Cardiac muscle cell (in vitro differentiated cells and primary cell): ENCODE data around the gene C19orf12. TPM values are rescaled to one million over a fixed set of nuclear protein-coding genes. Genes with fewer than 3 reads are reported as not detected.
"Not testable (repeated sequence)": the region's sequence is repeated elsewhere in the genome, so short reads cannot be mapped to it uniquely, and the experiment has no call there.

ENCODE experiments used
- DNase-seq, 2 donors: peaks; one replicate each; pipeline versions ENCODE4 v3.0.0 to v3.0.0-alpha.2; 2010 to 2017; ENCODE audit warnings: low read depth in 1 of 2, low spot score in 1 of 2
- H3K27ac ChIP-seq: fragments of 200-600 bp; sonication (generic); 2 replicates; pipeline ENCODE4 v1.5.1; 2016
- H3K27me3 ChIP-seq: fragments of 200-600 bp; sonication (generic); 2 replicates; pipeline ENCODE4 v1.6.0; 2016; ENCODE audit warnings: control low read depth
- H3K36me3 ChIP-seq: fragments of 200-600 bp; sonication (generic); 2 replicates; pipeline ENCODE4 v1.5.1; 2016; ENCODE audit warnings: control low read depth
- H3K4me1 ChIP-seq: fragments of 200-600 bp; sonication (generic); 2 replicates; pipeline ENCODE4 v1.8.1; 2017; ENCODE audit warnings: low read depth, mild to moderate bottlenecking, mixed run types
- H3K4me3 ChIP-seq: fragments of 200-600 bp; sonication (generic); 2 replicates; pipeline ENCODE4 v1.5.1; 2016; ENCODE audit warnings: mild to moderate bottlenecking
- H3K9me3 ChIP-seq: fragments of 200-600 bp; sonication (generic); 2 replicates; pipeline ENCODE4 v1.5.1; 2017; ENCODE audit warnings: low read depth, mild to moderate bottlenecking, control low read depth
- polyA plus RNA-seq: library from polyadenylated mRNA; unstranded; fragments of >200 nt; fragmentation: Nextera tagmentation; extraction: Ambion mirVana; gene quantifications from 2 replicates; pipeline ENCODE4 v1.2.1, GENCODE V29; 2016
- total RNA-seq: library from RNA; depleted of rRNA; stranded (reverse); fragments of >200 nt; gene quantifications from 2 replicates; pipeline ENCODE4 v1.2.3, GENCODE V29; 2016
- TF ChIP-seq, protein P1 (sequence below): IDR thresholded peaks from 2 replicates; pipeline ENCODE4 v1.5.1; 2012; ENCODE audit warnings: low read depth, mild to moderate bottlenecking, low read length

The C19orf12 gene
- total and polyA plus RNA-seq, 2 experiments from 2014 or later = 46.2 to 54.7 TPM

DNA sequence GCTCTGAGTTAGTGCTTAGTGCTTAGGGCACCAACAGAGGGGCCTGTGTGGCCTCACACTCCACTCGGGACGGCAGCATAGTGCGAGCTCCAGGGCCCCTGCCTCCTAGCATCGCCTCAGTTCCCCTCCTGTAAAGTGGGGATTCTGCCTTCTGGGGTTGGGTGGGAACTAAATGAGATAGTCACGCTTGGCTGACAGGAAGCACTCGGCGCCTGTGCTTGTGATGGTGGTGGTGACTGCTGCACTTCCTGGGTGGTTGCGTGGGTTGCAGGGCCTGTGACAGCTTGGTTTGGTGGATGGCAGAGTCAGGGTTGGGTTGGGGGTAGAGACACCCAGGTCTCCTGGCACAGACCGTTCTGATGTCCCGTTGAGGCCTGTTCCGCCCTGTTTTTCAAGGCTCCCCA, 42.1 kb downstream of the C19orf12 start:
- H3K27me3 ChIP-seq = no peaks in the 10 kb centered on the region
- DNase-seq = no peak
- no peaks in the 10 kb centered on the region for H3K4me1 ChIP-seq
- TF ChIP-seq, protein P1, sequence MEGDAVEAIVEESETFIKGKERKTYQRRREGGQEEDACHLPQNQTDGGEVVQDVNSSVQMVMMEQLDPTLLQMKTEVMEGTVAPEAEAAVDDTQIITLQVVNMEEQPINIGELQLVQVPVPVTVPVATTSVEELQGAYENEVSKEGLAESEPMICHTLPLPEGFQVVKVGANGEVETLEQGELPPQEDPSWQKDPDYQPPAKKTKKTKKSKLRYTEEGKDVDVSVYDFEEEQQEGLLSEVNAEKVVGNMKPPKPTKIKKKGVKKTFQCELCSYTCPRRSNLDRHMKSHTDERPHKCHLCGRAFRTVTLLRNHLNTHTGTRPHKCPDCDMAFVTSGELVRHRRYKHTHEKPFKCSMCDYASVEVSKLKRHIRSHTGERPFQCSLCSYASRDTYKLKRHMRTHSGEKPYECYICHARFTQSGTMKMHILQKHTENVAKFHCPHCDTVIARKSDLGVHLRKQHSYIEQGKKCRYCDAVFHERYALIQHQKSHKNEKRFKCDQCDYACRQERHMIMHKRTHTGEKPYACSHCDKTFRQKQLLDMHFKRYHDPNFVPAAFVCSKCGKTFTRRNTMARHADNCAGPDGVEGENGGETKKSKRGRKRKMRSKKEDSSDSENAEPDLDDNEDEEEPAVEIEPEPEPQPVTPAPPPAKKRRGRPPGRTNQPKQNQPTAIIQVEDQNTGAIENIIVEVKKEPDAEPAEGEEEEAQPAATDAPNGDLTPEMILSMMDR = no peak
- H3K27ac ChIP-seq = no peak overlapping the region
- no peak overlapping the region for H3K4me3 ChIP-seq
- no peaks in the 10 kb centered on the region for H3K9me3 ChIP-seq
- no peaks in the 10 kb centered on the region for H3K36me3 ChIP-seq

DNA sequence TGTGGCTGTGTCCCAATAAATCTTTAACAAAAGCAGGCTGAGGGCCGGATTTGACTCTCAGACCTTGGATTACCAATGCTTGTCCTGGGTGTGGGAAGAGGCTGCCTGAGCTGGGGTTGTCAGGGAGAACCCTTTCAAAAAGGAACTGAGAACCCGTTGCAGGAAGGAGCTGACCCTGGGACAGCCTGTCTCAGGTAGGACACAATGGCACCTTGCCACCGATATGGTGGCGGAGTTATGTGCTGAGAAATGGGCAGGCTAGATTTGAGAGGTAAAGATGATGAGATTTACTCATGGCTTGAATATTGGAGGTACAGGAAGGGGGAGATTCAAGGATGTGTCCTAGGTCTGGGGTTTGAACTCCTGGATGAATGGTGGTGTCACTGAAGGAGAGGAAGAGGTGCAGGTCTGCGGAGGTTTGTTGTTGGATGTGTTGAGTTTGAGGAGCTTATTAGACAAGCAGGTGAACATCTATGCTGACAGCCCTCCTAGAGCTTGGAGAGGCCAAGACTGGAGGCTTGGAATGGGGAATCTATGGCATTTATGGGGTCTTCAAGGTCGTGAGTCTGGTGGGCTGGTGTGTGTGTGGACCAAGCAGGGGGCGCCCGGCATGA, 42.6 kb downstream of the C19orf12 start:
- no peak for DNase-seq
- no peak overlapping the region for H3K27ac ChIP-seq
- no peaks in the 10 kb centered on the region for H3K9me3 ChIP-seq
- no peaks in the 10 kb centered on the region for H3K36me3 ChIP-seq
- no peak overlapping the region for H3K4me3 ChIP-seq
- H3K27me3 ChIP-seq = no peaks in the 10 kb centered on the region
- no peaks in the 10 kb centered on the region for H3K4me1 ChIP-seq
- TF ChIP-seq, protein P1 = no peak

DNA sequence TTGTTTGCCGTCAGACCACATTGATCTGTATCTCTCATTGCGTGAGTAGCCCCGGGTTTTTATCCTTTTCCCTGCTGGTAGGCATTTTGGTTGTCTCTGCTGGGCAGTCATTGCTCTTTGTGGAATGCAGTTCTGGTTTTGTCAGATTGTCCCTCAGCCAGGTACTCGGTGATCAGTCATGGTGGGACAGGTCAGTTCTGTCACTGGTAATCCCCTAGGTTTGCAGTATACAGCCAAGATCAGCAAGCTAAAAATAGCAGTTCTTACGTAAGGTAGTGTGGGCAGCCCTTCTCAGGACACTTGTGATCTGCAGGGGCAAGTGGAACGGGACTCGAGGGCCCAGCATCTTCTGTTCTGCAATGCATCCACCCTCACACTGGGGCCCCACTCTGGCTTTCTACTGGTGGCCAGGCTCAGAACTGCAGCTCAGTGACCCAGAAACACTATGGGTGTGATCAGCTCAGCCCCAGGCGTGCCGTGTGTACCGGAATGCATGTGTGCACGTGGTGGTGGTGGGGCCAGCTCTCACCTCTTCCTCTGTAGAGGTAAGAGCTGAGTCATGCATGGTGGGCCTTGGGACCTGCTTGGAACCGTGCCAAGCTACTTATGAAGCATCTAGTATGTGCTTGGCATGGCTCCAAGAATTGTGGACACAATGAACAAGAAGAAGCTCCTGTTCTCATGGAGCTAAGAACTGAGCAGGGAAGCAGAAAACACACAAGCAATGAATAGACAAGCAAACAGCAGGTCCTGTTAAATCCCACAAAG, 43.5 kb downstream of the C19orf12 start:
- Histone ChIP-seq H3K4me1 (peaks cover under 1% of the 10 kb centered on the region), H3K4me3 (no peak overlapping the region), H3K9me3 (no peaks in the 10 kb centered on the region), H3K27me3 (no peaks in the 10 kb centered on the region), H3K27ac (no peak overlapping the region), H3K36me3 (no peaks in the 10 kb centered on the region)
- TF ChIP-seq, protein P1 = peak; percentile 24
- peak in 1 of 2 donors; percentile 60 for DNase-seq

DNA sequence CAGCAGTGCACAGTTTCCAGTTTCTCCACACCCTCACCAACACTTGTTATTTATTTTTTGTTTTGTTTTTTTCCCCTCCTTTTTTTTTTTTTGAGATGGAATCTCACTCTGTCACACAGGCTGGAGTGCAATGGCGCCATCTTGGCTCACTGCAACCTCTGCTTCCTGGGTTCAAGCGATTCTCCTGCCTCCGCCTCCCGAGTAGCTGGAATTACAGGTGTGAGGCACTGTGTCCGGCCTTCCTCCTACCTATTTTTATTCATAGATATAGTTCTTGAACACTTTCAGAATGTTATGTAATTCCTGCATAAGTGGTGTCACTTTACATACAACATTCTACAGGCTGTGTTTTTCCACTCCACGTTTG, 44.1 kb downstream of the C19orf12 start:
- H3K27me3 ChIP-seq, H3K27ac ChIP-seq, H3K9me3 ChIP-seq, H3K36me3 ChIP-seq, H3K4me3 ChIP-seq, H3K4me1 ChIP-seq, DNase-seq: not testable (repeated sequence)

DNA sequence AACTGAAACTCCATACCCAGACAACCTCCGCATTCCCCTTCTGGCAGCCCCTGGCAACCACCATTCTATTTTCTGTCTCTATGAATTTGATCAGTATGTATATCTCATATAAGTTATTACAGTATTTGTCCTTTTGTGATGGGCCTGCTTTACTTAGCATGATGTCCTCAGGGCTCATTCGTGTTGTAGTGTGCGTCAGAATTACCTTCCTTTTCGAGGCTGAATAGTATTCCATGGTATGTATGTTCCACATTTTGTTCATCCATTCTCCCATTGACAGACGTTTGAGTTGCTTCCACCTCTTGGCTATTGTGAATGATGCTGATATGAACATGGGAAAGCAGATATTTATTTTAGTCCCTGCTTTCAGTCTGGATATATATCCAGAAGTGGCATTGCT, 44.8 kb downstream of the C19orf12 start:
- DNase-seq = no peak
- H3K4me1 ChIP-seq = peaks cover 9% of the 10 kb centered on the region
- H3K4me3 ChIP-seq = no peak overlapping the region
- TF ChIP-seq, protein P1 = no peak
- H3K36me3 ChIP-seq = no peaks in the 10 kb centered on the region
- H3K27me3 ChIP-seq = no peaks in the 10 kb centered on the region
- no peaks in the 10 kb centered on the region for H3K9me3 ChIP-seq
- no peak overlapping the region for H3K27ac ChIP-seq
